Ovary (tissue), 9 donors: Measurements from ENCODE around the gene MRPL55. TPM values are rescaled to one million over a fixed set of nuclear protein-coding genes. Genes with fewer than 3 reads are reported as not detected.

Source experiments
- DNase-seq, 5 donors: peaks; one replicate each; pipeline ENCODE4 v3.0.0-alpha.2; 2019 to 2020
- H3K27ac ChIP-seq, 2 donors: fragments of 200-600 bp; one replicate each; pipeline versions ENCODE4 v1.5.1 to v1.8.0; 2019 to 2022
- H3K27me3 ChIP-seq: fragments of 200-600 bp; one replicate; pipeline ENCODE4 v1.8.0; 2022
- H3K36me3 ChIP-seq: fragments of 200-600 bp; sonication (generic); one replicate; pipeline ENCODE4 v1.5.1; 2019
- H3K4me1 ChIP-seq: one replicate; pipeline ENCODE4 v1.8.1; 2013; ENCODE audit warnings: mild to moderate bottlenecking, moderate library complexity; ENCODE audit not compliant: insufficient read depth
- H3K4me3 ChIP-seq: fragments of 200-600 bp; sonication (generic); one replicate; pipeline ENCODE4 v1.5.1; 2017
- H3K9me3 ChIP-seq, 2 donors: fragments of 200-600 bp in 1 of 2; sonication (generic) in 1 of 2; one replicate each; pipeline versions ENCODE4 v1.5.1 to v1.8.1; 2013 to 2019; ENCODE audit warnings: mild to moderate bottlenecking in 1 of 2, moderate library complexity in 1 of 2
- EP300 ChIP-seq: sonication (generic); formaldehyde crosslinking; IDR thresholded peaks from one replicate; pipeline ENCODE4 v1.6.1; 2017; ENCODE audit warnings: antibody characterized with exemption
- POLR2A ChIP-seq: fragments of 450-650 bp; IDR thresholded peaks from one replicate; pipeline ENCODE4 v1.6.1; 2017; ENCODE audit warnings: antibody characterized with exemption, mild to moderate bottlenecking, moderate library complexity
- WGBS, 3 donors: extraction: QIAGEN DNeasy Blood & Tissue Kit in 1 of 3; methylation state at CpG; one replicate each; pipeline versions ENCODE4 v1.1.5 to v1.1.7; 2013 to 2017; 5-methylcytosine and 5-hydroxymethylcytosine counted together
- intact Hi-C, 4 donors: fragments of 100-400 bp; cut with DNase I; formaldehyde crosslinking; loops; one replicate each; pipeline versions ENCODE4 v1.11.0 to v1.15.1; 2022 to 2023
- microRNA-seq, 3 donors: library from miRNA; unstranded; fragments of <30 nt; microRNA quantifications; one replicate each; pipeline versions ENCODE4 to v1.2.0, GENCODE V29; 2019 to 2020
- polyA plus RNA-seq, 2 donors: library from polyadenylated mRNA; stranded (reverse); fragments of 200-250 nt in 1 of 2; fragments of 350-450 nt in 1 of 2; fragmentation: Illumina TruSeq in 1 of 2; extraction: RNeasy Lipid Tissue Mini Kit (QIAGEN cat#74804) in 1 of 2; gene quantifications; one replicate each; pipeline ENCODE4 v1.2.3, GENCODE V29; 2013 to 2014
- small RNA-seq: library from RNA; depleted of rRNA; stranded (forward); fragments of <200 nt; gene quantifications from one replicate; pipeline ENCODE3, GENCODE V24; 2016
- total RNA-seq, 7 donors: library from RNA; depleted of rRNA in 2 of 7; stranded (reverse); fragments of >200 nt in 2 of 7; fragmentation: NEBNext Ultra II Directional in 3 of 7; extraction: Animal tissue kit (Norgen Biotek cat#: 25700) in 3 of 7; gene quantifications; one replicate each; pipeline versions ENCODE4 v1.1.0 to v1.2.4, GENCODE V29; 2016 to 2023
- TF ChIP-seq, protein P1 (sequence below), 3 donors: fragments of 450-650 bp in 2 of 3; fragments of 200-600 bp in 1 of 3; IDR thresholded peaks; one replicate each; pipeline versions ENCODE4 v1.5.1 to v1.8.0; 2016 to 2022; ENCODE audit warnings: antibody characterized with exemption in 3 of 3, mild to moderate bottlenecking in 1 of 3
- donor health status: DM: no; HTN: no; CAD: no; lungs with moderate emphysema.
- donor health status: DM: no; HTN: no; CAD: no.
- donor health status: Bipolar disorder and iron deficiency.
- donor health status: DM: yes; HTN: yes; CAD: no.
- donor health status: DM: no; HTN: no; CAD: no.
- donor health status: DM: yes; HTN: yes; CAD: no.

The MRPL55 gene
- total and polyA plus RNA-seq, 9 donors = 14.6 to 98.5 (median 43.3) TPM

DNA sequence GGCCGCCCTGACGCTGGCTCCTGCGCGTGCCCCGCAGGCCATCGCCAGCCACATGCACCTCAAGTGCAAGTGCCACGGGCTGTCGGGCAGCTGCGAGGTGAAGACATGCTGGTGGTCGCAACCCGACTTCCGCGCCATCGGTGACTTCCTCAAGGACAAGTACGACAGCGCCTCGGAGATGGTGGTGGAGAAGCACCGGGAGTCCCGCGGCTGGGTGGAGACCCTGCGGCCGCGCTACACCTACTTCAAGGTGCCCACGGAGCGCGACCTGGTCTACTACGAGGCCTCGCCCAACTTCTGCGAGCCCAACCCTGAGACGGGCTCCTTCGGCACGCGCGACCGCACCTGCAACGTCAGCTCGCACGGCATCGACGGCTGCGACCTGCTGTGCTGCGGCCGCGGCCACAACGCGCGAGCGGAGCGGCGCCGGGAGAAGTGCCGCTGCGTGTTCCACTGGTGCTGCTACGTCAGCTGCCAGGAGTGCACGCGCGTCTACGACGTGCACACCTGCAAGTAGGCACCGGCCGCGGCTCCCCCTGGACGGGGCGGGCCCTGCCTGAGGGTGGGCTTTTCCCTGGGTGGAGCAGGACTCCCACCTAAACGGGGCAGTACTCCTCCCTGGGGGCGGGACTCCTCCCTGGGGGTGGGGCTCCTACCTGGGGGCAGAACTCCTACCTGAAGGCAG is 50.0 kb downstream of the MRPL55 start:
- intact Hi-C loops = no loop called here
- H3K9me3 ChIP-seq = no peaks in the 10 kb centered on the region
- WGBS, 3 donors = 5 to 13% (median 8%) methylated on average over 59 to 66 of the region's 66 CpGs
- peak overlapping the region; percentile 9 for H3K4me3 ChIP-seq
- no peaks in the 10 kb centered on the region for H3K36me3 ChIP-seq
- H3K27me3 ChIP-seq = peaks cover 5% of the 10 kb centered on the region
- no peaks in the 10 kb centered on the region for H3K4me1 ChIP-seq
- TF ChIP-seq POLR2A (no peak), EP300 (no peak)
- TF ChIP-seq, protein P1, sequence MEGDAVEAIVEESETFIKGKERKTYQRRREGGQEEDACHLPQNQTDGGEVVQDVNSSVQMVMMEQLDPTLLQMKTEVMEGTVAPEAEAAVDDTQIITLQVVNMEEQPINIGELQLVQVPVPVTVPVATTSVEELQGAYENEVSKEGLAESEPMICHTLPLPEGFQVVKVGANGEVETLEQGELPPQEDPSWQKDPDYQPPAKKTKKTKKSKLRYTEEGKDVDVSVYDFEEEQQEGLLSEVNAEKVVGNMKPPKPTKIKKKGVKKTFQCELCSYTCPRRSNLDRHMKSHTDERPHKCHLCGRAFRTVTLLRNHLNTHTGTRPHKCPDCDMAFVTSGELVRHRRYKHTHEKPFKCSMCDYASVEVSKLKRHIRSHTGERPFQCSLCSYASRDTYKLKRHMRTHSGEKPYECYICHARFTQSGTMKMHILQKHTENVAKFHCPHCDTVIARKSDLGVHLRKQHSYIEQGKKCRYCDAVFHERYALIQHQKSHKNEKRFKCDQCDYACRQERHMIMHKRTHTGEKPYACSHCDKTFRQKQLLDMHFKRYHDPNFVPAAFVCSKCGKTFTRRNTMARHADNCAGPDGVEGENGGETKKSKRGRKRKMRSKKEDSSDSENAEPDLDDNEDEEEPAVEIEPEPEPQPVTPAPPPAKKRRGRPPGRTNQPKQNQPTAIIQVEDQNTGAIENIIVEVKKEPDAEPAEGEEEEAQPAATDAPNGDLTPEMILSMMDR (IDR thresholded peaks at IDR 0.05) = no peak
- no peak overlapping the region for H3K27ac ChIP-seq
- DNase-seq = peak in 2 of 5 donors; percentile 5 to 29

DNA sequence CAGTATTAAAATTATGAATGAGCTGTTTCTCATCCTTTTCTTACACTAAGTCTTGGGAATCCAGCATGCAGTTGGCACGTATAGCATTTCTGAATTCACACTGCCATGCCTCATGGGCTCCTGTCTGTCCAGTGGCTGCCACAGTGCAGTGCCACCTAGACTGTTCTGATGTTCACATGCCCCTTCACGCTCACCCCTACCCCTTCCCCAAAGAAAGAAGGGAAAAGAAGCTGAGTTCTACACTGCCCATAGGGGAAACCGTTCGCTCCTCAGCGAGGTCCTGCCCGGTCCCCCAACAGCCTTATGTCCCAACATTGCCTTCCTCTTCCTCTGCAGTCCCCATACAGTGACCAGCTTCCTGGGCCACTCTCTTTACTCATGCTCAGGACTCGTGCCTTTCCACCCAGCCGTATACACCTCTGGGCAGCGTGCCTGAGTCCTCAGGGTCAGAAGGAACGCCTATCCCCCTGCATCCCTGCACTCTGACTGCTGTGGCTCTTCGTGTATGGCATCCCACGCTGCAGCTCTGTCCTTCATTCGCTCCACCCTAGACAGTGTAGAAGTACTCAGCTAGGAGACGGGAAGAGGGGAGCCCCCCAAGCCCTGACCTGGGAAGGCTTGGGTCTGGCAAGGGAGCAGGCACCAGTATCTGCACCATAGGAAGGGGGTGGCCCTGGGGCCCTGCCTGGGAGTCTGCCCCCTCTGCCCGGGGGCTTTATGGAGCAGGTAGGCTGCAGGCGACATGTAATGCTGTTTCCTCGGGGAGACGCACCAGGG is 50.7 kb downstream of the MRPL55 start:
- H3K4me1 ChIP-seq = no peaks in the 10 kb centered on the region
- no peaks in the 10 kb centered on the region for H3K9me3 ChIP-seq
- H3K27me3 ChIP-seq = peaks cover 5% of the 10 kb centered on the region
- peak in 1 of 5 donors; percentile 19 for DNase-seq
- no peak overlapping the region for H3K27ac ChIP-seq
- H3K4me3 ChIP-seq = no peak overlapping the region
- 39 to 46% (median 41%) methylated on average over 18 of the region's 18 CpGs for WGBS, 3 donors
- TF ChIP-seq POLR2A (no peak), EP300 (no peak)
- TF ChIP-seq, protein P1 (IDR thresholded peaks at IDR 0.05) = no peak
- H3K36me3 ChIP-seq = no peaks in the 10 kb centered on the region
- intact Hi-C loops = no loop called here

Small RNA genes lying within 50 kb of the gene (microRNA-seq; reads per million reads assigned to microRNA genes)
- gene MIR3620 = 0 to 0.79 (median 0.38) reads per million in 3 donors

Small RNA genes lying within 50 kb of the gene (small RNA-seq; reads per million reads assigned to genes)
- gene AL359510.1 = not detected

Other genes with a start within 250 kb of the MRPL55 start
- gene WNT9A, start 161.4 kb downstream of the MRPL55 start, total RNA-seq = 10 to 100 TPM in 3 of 7 donors, 1 to 10 TPM in 4; 3.9 to 15.9 (median 9.8) TPM
- 10 to 100 TPM in 1 of 2 donors, 1 to 10 TPM in 1; 1.1 to 10.8 TPM for gene WNT9A, start 161.4 kb downstream of the MRPL55 start, polyA plus RNA-seq
- not detected for gene WNT3A, start 102.3 kb downstream of the MRPL55 start, total RNA-seq
- gene WNT3A, start 102.3 kb downstream of the MRPL55 start, polyA plus RNA-seq = not detected
- 100 to 1,000 TPM; 209 to 345 (median 285) TPM for gene ARF1, start 26.6 kb downstream of the MRPL55 start, total RNA-seq
- gene ARF1, start 26.6 kb downstream of the MRPL55 start, polyA plus RNA-seq = 100 to 1,000 TPM; 179 to 307 TPM
- gene C1orf35, start 6.0 kb downstream of the MRPL55 start, total RNA-seq = 10 to 100 TPM; 16.0 to 24.7 (median 21.0) TPM
- 10 to 100 TPM in 1 of 2 donors, 1 to 10 TPM in 1; 2.8 to 29.3 TPM for gene C1orf35, start 6.0 kb downstream of the MRPL55 start, polyA plus RNA-seq
- gene GUK1, start 31.0 kb upstream of the MRPL55 start, total RNA-seq = 100 to 1,000 TPM; 129 to 256 (median 171) TPM
- 100 to 1,000 TPM in 1 of 2 donors, 10 to 100 TPM in 1; 17.7 to 228 TPM for gene GUK1, start 31.0 kb upstream of the MRPL55 start, polyA plus RNA-seq
- gene GJC2, start 40.6 kb upstream of the MRPL55 start, total RNA-seq = 10 to 100 TPM in 2 of 7 donors, 1 to 10 TPM in 5; 2.2 to 12.6 (median 8.0) TPM
- 1 to 10 TPM in 1 of 2 donors, under 1 TPM in 1; 0.18 to 2.3 TPM for gene GJC2, start 40.6 kb upstream of the MRPL55 start, polyA plus RNA-seq
- gene IBA57, start 56.5 kb upstream of the MRPL55 start, total RNA-seq = 10 to 100 TPM in 4 of 7 donors, 1 to 10 TPM in 3; 3.7 to 14.5 (median 11.1) TPM
- 1 to 10 TPM; 2.8 to 5.8 TPM for gene IBA57, start 56.5 kb upstream of the MRPL55 start, polyA plus RNA-seq
- 10 to 100 TPM; 21.7 to 37.1 (median 29.9) TPM for gene OBSCN, start 98.7 kb upstream of the MRPL55 start, total RNA-seq
- 10 to 100 TPM in 1 of 2 donors, 1 to 10 TPM in 1; 3.5 to 11.9 TPM for gene OBSCN, start 98.7 kb upstream of the MRPL55 start, polyA plus RNA-seq